ENCODE results near the gene CIAO2B.

CIAO2B gene

DNA sequence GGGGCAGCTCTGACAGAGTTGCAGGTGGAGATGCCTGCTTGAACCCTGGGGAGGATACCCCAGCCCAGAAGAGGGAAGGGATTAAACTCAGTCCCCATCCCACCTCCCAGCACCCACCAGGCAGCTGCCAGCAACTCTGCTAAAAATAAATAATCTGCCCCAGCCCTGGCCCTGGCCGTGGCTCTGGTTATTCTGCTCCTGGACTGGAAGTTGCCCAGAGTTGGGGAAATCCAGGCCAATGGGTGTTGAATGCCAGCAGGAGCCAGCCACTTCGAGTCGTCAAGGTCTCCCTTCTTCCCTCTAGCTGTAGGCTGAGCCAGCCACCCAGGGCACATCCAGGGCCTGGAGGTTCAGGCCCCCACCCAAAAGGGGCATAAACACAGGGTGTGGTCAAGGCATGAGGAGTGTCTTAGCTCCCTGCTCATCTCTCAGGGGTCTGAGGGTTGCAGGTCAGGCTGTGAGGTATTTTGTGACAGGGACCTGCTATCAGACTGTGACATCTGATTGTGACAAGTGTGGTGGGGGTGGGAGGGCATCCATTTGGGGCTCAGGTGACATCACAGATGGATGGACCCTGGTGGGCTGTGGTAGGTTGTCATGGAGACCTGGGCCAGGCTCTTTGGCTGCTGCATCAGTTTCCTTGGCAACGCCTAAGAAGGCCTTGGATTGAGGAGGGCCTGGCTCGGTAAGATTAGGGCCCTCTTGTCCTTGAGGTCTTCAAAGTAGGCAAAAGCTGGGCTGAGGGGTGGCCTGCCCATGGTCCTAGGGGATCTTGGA lies 7.8 kb downstream of the CIAO2B start:
- intact Hi-C loops (cut with DNase I), result no loop called here
- peak in 22 of 42 donors; percentile 6 to 68 (median 43) for DNase-seq

DNA sequence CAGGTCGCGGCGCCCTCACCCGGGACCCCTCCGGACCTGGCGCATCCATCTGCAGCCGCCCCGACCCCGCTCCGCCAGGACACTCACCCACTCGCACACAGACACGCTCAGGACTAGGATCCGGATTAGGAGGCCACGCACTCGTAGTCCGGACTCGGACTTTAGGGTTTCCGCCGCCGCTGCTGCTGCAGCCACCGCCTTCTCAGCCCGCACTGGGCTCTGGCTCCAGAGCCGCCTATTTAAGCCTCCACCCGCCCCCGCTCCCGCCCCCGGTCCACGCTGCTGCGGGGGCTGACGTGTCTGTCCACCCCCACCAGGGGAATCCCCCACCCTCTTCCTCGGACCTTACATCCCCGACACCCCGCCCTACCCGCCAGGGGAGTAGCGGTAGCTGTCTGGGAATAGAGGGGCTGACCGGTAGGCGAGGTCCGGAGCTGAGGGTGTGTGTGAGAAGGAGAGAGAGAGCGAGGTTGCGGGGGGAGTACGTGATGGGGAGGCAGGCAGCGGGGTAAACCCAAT lies 8.8 kb downstream of the CIAO2B start, which contains the start of gene RRAD:
Gene RRAD (minus strand): TSS at position 214 of the 519 bp plus-strand sequence. CDS start 356 bp downstream, outside the sequence.
- DNase-seq, result no peak
- intact Hi-C loops (cut with DNase I), result no loop called here

DNA sequence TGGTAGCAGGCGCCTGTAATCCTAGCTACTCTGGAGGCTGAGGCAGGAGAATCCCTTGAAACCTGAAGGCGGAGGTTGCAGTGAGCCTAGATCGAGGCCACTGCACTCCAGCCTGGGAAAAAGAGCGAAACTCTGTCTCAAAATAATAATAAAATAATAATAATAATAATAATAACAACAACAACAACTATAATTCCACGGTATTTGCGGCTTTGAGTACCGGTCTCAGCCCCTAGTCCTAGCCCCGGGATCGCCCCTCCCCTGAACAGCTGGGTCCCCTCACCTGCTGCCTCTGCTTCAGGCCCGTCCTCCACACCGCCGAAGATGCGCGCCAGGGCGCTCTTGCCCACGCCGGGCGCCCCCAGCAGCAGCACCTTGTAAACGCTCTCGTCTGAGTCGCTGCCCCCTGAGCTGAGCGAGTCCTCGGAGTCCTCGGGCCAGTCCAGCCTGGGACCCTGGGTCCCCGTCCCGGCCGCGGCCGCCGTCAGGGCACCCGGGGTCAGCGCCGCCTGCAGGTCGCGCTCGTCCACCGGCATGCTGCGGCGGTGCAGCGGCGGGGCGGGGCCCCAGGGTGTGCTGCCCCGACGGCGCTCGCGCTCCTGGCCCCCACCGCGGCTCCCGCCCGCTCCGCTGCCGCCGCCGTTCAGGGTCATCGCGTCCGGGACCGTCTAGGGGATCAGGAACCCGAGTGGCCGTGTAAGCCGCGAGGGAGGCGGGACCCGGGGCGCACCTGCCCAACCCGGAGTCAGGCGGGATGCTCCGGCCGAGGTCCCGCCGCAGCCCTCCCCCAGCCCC lies 9.5 kb downstream of the CIAO2B start:
- DNase-seq, result peak in 1 of 42 donors; percentile 34
- intact Hi-C loops (cut with DNase I), result no loop called here

DNA sequence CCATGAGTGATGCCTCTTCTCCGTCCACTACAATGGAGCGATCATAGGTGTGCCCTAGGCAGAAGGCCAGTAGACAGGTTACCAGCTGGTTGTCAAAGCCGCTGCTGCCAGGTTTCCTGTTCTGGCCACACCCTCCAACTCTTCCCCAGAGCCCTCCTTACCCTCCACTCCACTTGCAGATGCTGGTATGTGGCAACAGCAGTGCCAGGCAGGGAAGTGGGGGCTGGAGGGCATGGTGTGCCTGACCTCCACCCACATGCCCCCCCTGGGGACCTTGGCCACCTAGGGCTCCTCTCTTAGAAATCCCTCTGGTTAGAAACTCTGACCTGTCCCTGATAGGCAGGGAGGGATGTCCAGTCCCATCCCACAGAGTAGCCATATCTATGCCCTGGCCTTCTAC lies 10.3 kb downstream of the CIAO2B start:
- DNase-seq, result no peak

DNA sequence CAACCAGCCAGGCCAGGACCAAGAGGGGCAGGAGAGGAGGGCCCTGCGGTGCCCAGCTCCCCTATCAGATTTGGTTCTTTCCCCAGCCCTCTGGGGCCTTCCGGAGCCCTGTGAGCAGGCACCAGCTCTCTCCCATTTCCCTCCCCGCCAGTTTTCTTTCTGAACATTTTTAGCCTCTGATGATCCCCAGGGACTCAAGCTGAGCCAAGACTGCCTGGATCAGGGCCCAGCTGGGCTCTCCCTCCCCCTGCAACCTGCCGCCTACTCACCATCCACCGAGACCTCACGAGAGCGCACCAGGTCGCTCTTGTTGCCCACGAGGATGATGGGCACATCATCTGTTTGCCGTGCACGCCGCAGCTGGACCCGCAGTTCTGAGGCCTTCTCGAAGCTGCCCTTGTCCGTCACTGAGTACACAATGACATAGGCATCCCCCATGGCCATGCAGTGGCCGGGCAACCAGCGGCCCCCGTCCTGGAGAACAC lies 10.9 kb downstream of the CIAO2B start:
- intact Hi-C loops (cut with DNase I), result no loop called here
- DNase-seq, result peak in 3 of 42 donors; percentile 20 to 49 (median 36)

More for the DNA sequence above, 10.3 kb downstream of the CIAO2B start:
- intact Hi-C loops (cut with DNase I), result no loop called here

DNA sequence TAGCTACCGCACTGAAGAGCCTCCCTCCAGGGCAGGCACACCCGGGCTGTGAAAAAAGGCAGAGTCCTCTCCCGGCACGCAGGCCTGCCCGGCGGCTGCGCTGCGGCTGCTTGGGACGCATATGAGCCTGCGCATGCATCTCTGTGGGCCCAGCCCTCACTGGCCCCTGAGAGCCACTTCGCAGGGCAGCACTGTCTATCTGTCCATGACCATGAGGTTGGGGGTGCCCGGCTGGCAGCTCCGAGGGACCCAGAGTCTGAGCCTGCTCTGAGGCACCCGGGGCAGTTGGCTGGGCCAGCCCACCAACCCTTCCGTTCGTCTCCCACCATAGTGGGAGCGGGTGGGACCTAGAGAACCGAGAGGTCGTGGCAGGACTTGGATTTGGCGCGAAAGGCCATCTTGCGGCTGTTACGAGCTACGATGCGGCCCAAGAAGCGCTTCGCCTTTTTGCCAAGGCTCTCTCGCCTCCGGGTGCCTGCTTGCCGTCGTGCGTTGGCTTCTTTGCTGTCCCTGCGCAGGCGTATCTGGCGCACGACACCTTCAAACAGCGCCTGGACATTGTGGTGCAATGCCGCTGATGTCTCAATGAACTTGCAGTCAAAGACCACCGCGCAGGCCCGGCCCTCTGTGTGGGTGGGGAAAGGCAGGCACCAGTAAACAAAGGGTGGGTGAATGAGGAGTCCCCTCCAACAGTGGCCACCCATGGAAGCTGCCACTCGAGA lies 12.3 kb downstream of the CIAO2B start:
- intact Hi-C loops (cut with DNase I), result no loop called here

DNA sequence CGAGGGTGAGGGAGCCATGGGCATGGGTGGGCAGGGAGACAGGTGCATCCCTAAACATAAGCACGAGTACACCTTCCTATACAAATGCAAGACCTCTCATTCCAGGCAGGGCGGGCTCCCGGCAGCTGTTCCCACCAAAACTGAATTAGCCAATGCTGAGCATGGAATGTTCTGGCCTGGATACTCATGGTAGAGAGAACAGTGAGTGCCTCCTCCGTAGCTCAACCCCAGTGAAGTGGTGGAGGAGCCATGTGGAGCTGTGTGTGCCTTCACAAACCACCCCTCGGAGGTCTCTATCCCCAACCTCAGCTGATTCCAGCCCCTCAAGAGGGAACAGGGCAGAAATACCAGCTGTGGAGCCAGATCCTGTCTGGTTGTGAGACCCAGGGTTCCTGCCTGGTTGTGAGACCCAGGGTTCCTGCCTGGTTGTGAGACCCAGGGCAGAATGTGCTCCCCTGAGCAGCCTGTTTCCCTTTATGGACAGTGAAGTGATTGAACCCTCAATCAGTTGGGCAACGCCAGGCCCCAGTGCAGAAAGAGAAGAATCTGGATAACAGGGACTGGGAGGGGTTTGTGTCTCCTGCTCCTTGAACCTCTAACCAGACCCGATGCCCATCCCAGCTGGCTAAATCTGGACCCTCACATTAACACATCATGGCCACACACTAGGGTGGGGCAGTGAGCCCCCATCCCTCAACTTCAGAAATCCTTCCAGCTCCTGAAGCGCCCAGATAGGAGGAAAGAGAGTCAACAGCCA lies 13.1 kb downstream of the CIAO2B start:
- DNase-seq, result no peak
- intact Hi-C loops (cut with DNase I), result no loop called here

More for the DNA sequence above, 12.3 kb downstream of the CIAO2B start:
- no peak for DNase-seq

DNA sequence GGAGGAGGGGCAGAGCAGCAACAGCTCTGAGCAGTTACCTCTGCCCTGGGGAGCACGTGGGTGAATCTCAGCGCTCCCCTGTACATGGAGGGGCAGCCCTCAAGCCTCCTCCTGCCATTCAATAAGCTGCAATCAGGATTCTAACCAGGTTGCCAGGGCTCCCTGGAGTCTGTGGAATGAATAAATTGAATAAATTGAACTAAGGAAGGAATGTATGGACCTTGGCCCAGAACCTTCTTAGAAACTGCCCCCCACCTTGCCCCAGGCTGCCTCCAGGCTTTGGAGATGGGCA lies 14.0 kb downstream of the CIAO2B start:
- no peak for DNase-seq
- intact Hi-C loops (cut with DNase I), result no loop called here

DNA sequence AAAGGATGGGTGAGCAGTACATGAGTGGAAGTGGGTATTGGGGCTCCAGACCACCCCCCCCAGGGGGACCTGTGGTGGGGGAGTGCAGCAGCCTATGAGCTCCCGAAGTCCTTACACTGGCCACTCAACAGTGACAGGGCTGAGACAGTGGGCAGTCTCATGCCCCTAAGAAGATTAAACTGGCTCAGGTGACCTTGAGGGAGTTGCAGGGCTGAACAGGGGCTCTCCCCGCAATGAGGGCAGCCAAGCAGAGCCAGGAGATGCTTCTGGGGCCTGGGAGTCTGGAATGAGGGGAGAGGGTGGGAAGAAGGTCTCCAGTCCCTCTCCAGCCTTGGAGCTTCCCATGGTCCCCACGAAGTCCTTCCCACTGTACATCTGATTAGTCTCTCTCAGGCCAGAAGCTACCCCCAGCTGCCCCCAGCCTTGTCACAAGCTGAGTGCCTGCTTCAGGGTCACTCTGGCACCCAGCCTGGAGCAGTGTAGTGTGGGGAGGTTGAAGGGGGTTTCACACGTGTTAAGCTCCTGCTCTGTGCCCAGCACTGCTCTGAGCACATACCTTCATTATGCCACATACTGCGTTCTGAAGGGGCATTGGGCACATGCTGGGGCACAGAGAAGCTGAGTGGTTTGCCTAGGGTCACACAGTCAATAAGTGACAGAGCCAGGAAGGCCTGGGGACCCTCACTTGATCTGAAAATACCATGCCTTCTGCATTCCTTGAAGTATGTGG lies 14.5 kb downstream of the CIAO2B start:
- intact Hi-C loops (cut with DNase I), result no loop called here
- no peak for DNase-seq

DNA sequence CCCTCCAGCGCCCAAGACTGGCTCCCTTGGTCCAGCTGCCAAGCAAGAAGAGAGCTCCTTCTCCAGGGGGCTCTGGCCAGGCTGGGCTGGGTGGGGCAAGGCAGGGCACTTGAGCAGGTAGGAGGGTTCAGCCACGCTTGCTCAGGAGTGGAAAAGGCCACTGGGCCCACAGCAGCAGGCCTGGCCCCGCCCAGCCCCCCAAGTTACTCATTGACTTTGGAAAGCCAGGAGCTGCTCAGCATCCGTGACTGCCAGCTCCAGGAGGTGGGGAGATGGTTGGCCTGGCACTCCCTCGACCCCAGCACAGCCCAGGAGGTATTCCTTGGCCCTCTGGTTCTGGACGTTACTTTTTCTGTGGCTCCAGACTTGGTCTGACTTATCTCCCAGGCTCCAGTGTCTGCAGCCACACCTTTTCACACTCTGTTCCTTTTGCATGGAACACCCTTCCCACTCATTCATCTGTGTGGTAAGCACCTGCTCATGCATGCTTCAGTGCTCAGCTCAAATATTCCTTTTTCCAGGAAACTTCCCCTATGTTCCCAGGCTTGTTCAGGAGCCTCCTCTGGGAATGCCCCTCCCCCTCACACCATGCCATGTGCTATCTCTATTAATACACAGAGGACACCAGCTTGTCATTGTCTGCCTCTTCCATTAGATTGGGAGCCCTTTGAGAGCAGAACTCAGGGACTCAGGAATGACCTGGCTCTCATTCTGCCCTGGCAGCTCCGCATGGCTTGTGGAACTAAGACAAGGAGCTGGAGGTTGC lies 15.2 kb downstream of the CIAO2B start, which contains the start of gene CDH16:
Gene CDH16 (minus strand): TSS at position 83 of the 766 bp plus-strand sequence. CDS start 820 bp downstream, outside the sequence.
- no peak for DNase-seq
- intact Hi-C loops (cut with DNase I), result no loop called here

DNA sequence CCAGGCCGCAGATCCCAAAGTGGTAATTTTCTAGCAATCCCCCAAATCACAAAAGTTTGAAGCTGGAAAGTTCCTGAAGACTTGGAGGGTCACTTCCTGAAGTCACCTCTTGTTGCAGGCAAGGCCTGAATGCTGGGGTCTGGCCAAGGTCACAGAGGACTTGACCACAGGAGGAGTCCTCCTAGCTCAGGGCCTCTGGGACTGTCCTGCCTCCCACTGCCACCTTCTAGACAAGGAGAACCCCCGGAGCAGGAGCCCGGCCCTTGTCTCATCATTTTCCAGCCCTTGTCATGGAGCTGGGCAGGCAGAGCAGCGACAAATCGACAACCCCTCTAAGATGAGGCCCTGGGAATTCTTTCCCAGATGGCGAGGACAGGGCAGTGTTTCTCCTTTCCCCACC lies 15.8 kb downstream of the CIAO2B start:
- intact Hi-C loops (cut with DNase I), result no loop called here

DNA sequence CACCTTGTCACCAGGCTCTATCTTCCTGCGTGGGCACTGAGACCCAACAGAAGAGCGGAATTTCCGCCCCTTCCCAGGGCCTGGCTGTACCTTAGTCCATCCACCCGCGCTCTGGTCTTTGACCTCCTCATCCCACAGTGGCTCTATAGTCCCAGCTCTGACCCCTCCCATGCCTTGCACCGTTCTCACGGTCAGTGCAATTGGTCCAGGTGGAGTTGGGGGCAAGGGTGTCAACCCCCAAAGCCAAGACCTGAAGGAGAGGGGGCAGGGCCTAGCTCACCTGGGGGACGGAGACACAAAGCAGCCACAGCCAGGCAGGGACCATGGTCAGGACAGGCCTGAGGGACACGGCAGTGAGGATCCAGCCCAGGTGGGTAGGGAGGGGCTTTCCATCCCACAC lies 16.5 kb downstream of the CIAO2B start:
- no peak for DNase-seq
- intact Hi-C loops (cut with DNase I), result no loop called here

More for the DNA sequence above, 15.8 kb downstream of the CIAO2B start:
- DNase-seq, result no peak

DNA sequence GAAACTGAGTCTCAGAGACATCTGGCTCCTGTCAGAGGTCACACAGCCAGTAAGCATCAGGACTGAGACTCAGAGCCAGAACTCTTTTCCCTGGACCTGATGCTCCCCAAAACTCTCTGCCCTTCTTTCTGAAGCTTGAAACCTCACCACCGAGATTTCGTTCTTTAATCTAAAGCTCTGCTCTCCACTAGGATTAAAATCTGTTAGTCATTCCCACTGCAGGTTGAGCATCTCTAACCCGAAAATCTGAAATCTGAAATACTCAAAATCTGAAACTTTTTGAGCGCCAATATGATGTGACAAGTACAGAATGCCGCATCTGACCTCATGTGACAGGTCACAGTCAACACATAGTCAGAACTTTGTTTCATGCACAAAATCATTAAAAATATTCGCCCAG lies 17.7 kb downstream of the CIAO2B start:
- intact Hi-C loops (cut with DNase I), result no loop called here
- no peak for DNase-seq

DNA sequence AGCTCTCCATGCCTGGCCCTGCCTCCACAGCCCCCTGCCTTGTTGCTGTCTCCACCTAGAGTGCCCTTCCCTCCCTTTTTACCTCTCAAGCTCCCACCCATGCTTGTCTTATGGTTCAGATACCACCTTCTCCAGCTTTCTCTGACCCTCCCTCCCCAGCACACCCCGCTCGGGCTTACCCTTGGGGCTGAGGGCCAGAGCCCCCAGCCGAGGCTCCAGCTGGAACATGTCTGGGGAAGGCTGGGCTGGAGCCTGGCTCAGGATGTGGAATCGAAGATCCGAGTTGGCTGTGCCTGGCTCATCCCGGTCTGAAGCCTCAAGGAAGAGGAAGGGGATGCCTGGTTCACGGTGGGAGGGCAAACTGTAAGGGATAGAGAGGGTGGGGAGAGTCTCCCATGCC lies 19.2 kb downstream of the CIAO2B start:
- intact Hi-C loops (cut with DNase I), result no loop called here
- DNase-seq, result no peak

DNA sequence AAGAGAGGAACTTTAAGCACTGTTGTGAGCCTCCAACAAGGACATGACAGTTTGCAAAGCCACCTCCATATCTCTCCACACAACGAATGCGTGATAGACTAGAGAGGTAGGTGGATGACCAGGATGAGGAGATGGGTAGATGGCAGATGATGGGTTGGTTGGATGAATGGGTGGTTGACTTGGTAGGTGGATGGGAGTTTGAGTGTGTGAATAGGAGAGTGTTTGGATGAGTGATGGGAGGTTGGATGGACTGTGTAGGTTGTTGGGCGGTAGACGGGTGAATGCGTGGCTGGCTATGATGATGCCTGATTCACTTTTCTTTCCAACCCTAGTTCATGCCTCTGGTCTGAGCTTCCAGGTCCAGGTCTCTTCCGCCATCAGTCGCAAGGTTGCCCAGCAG lies 19.7 kb downstream of the CIAO2B start:
- DNase-seq, result no peak
- intact Hi-C loops (cut with DNase I), result no loop called here

DNA sequence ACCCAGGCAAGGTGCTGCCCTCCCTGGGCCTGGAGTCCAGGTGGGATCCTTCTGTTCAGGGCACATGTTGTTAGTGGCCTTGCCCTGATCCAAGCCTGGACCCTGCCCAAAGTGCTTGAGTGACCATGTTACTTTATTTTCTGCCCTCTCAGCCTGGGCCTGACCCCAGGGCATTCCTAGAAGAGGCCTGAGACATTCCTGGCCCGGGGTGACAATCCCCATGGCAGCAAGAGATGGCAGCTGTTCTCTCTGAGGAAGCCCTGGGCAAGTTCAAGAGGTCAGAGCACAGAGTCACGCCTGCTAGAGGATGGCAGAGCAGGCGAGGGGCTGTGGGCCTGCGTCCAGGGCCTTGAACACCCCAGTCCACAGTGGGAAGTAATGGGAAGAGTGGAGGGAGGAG lies 20.5 kb downstream of the CIAO2B start:
- intact Hi-C loops (cut with DNase I), result no loop called here
- DNase-seq, result no peak

DNA sequence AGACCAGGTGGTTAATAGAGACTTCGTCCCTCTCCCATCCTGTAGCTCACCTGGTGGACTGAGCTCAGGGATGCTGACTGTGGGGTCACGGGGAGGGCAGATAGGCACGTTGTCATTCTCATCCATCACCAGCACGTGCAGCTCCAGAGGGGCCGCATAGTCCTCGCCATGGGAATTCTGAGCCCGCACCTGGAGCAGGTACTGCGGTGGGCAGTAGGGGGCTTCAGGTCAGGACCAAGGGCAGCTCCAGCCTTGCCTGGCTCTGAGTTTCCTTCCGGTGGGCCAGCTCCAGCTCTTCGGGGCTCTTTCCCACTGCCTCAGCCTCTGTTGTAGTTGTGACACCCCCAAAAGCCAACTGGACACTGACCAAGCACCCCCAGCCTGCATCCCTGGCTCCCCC lies 21.1 kb downstream of the CIAO2B start:
- DNase-seq, result no peak
- intact Hi-C loops (cut with DNase I), result no loop called here
